Fibroblast of mammary gland (primary cell): Measurements from ENCODE around the gene AK8.

ENCODE experiments used
- DNase-seq: peaks from one replicate; pipeline ENCODE4 v3.0.0-alpha.2; 2010; ENCODE audit warnings: low read depth
- H3K4me3 ChIP-seq: 2 replicates; pipeline ENCODE4 v1.5.1; 2011; ENCODE audit warnings: low read depth, mild to moderate bottlenecking, low read length, moderate library complexity; ENCODE audit not compliant: control insufficient read depth
- TF ChIP-seq, protein P1 (sequence below): conservative IDR thresholded peaks from 2 replicates; pipeline ENCODE4 v1.5.1; 2011; ENCODE audit warnings: low read depth, low read length, inconsistent platforms; ENCODE audit not compliant: control insufficient read depth, insufficient read depth

AK8 gene

DNA sequence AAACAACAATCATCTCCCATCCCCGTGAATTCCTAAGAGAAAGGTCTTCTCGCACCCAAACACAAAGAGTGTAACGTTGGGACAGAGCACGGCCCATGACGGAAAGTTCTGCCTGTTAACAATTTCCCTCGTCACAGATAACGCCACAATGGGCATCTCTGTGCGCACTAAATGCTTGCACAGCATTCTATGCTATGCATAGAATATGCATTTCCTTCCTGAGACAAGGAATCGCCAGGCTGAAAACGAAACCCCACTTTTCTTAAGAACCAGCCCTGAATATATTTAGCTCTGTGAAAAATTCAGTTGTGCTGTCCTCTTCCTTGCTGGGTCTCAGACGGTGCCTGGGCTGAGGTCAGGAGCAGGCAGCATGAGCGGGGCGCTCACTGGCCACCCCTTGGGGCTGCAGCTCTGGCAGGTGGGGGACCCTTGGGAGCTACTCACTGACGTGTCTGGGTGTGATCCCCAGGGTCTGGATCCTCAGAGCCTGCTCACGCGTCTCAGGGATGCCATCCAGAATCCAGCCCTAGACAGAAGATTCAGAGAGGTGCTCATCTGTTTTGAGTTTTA is 49.8 kb downstream of the AK8 start:
- no peak for DNase-seq
- TF ChIP-seq, protein P1, sequence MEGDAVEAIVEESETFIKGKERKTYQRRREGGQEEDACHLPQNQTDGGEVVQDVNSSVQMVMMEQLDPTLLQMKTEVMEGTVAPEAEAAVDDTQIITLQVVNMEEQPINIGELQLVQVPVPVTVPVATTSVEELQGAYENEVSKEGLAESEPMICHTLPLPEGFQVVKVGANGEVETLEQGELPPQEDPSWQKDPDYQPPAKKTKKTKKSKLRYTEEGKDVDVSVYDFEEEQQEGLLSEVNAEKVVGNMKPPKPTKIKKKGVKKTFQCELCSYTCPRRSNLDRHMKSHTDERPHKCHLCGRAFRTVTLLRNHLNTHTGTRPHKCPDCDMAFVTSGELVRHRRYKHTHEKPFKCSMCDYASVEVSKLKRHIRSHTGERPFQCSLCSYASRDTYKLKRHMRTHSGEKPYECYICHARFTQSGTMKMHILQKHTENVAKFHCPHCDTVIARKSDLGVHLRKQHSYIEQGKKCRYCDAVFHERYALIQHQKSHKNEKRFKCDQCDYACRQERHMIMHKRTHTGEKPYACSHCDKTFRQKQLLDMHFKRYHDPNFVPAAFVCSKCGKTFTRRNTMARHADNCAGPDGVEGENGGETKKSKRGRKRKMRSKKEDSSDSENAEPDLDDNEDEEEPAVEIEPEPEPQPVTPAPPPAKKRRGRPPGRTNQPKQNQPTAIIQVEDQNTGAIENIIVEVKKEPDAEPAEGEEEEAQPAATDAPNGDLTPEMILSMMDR = no peak
- no peak overlapping the region for H3K4me3 ChIP-seq

DNA sequence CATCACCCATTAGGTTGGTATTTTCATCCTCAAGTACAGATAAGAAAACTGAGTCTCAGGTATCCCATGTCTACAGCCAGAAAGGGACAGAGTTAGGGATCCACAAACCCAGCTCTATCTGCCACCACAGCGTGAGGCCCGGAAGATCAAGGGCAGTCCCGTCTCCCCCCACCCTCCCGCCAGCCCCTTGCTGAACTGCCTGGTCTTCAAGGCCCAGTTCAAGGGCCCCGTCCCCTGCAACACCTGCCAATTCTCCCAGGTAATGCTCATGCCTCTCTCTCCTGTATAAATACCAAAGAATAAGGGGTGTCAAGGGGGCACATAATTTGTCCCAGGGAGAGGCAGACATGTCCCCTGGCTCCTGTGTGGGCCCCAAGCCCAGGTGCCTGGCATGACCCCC is 50.7 kb downstream of the AK8 start:
- no peak for DNase-seq
- no peak overlapping the region for H3K4me3 ChIP-seq
- TF ChIP-seq, protein P1 = no peak

DNA sequence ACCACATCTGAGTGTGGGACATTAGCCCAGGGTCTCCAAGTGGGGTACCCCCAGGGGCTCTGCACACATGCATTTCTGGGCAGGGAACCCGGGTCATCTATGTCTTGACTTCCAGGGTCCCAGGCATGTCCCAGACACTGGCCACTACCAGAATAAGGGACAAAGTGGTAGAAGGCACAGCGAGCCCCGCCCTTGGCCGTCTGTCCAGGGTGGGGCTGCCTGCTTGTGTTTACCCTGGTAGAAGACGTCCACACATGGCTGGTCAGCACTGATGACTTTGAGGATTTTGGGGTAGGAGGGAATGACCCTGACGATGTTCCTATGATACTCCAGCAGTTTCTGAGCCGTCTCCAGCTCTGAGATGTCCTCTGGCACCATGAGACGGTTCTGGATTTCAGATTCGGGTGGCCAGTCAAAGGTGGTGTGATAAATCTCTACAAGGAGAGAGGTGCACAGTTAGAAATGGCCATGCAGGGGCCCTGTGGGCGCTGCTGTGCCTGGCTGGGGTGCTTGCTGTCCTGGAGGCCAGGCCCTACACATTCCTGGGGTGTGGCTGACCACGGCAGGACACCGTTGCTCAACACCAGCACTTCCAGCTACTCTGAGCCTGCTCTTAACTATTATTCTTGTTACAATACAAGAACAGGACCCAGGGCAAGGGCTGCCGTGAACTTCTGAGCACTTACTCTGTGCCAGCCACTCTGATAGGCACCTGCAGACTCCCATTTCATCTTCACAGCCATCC is 51.3 kb downstream of the AK8 start:
- DNase-seq = no peak
- TF ChIP-seq, protein P1 = no peak
- no peak overlapping the region for H3K4me3 ChIP-seq

DNA sequence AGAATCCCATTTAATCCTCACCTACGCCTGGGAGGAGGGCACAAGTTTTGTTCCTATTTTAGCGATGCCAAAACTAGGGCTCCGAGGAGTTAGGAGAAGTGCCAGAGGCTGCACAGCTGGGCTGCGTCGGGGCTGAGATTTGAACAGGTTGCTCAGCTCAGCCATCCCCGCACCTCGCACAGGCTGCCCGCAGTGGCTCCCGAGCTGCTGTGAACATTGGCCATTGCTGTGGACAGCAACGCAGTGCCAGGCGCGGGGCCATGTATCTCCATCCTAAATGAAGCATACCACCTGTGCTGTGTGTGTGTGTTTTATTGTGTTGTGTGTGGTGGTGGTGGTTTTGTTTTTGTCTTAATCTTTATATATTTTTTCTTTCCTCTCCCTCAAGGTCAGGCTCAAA is 52.0 kb downstream of the AK8 start:
- no peak for DNase-seq
- no peak overlapping the region for H3K4me3 ChIP-seq
- TF ChIP-seq, protein P1 = no peak

DNA sequence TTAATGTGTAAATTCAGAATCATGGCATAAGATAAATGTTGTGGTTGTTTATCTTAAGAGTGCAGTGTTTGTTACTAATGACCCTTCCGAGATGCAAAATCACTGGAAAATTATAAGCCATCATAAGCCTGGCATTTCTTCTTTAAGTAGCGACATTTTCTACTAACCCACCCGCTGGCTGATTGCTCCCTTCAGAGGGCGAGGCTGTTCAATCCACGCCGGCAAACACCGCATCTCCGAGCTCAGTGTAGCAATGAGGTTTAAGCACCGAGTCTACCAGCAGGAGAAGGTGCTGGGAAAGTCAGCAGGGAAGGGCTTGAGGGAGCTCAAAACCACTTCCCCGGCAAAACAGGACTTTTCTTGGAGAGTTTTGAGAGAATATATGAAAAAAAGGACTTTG is 52.7 kb downstream of the AK8 start:
- TF ChIP-seq, protein P1 = no peak
- no peak for DNase-seq
- H3K4me3 ChIP-seq = no peak overlapping the region

DNA sequence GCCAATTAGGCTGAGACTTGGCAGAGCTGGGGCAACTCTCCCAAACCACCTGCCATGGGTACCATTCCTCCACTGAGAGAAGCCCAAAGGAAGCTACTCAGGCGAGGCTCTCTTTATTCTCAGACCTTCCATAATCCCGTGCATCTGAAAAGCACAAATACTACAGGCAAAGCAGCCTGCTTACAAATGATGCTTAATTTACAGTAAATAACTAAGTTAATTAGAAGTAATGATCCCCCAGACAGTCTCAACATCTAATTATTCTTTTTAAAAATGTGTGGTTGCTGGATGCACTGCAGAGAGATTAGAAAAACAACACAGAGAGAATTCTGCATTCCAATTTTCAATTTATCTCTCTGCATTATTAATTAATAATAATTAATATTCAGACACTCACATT is 53.1 kb downstream of the AK8 start:
- no peak for DNase-seq
- TF ChIP-seq, protein P1 = no peak
- no peak overlapping the region for H3K4me3 ChIP-seq

DNA sequence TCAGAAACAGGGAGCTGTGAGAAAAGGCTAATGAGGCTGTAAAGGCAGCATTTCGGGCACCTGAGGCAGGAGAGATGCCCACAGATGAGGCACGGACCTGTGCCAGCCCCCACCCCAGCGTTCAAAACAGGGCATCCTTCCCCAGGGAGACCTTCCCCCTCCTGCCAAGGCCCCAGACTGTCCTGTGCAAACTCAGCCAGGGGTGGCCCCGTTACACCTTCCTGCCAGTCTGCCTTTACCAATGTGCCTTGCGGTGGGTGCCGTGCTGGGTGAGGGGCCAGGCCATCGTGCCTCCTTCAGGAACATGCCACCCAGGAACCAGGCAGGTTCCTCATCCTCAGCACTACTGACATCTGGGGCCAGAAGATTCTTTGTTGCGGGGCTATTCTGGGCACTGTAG is 53.9 kb downstream of the AK8 start:
- no peak for DNase-seq
- TF ChIP-seq, protein P1 = no peak
- no peak overlapping the region for H3K4me3 ChIP-seq
